Effector memory CD4-positive, alpha-beta T cell (primary cell): Measurements from ENCODE around the gene BTBD9.

Experiments used
- DNase-seq, 3 donors: peaks; one replicate each; pipeline ENCODE4 v3.0.0-alpha.2; 2020
- H3K27ac ChIP-seq: 2 replicates; pipeline ENCODE4 v1.7.0; 2013; ENCODE audit warnings: mild to moderate bottlenecking, low read length, moderate library complexity; ENCODE audit not compliant: insufficient read depth, poor library complexity, severe bottlenecking
- H3K27me3 ChIP-seq: replicated peaks from 2 replicates; pipeline ENCODE4 v1.7.0; 2013; ENCODE audit warnings: mild to moderate bottlenecking, low read length; ENCODE audit not compliant: insufficient read depth, control insufficient read depth, poor library complexity, severe bottlenecking
- H3K36me3 ChIP-seq: 2 replicates; pipeline ENCODE4 v1.7.0; 2013; ENCODE audit warnings: mild to moderate bottlenecking, low read length, moderate library complexity; ENCODE audit not compliant: control insufficient read depth, insufficient read depth
- H3K4me1 ChIP-seq: 2 replicates; pipeline ENCODE4 v1.7.0; 2013; ENCODE audit warnings: low read length, mild to moderate bottlenecking; ENCODE audit not compliant: control insufficient read depth, insufficient read depth, poor library complexity, severe bottlenecking
- H3K4me3 ChIP-seq: 2 replicates; pipeline ENCODE4 v1.7.0; 2013; ENCODE audit warnings: low read length, low read depth, mild to moderate bottlenecking; ENCODE audit not compliant: insufficient read depth, poor library complexity, severe bottlenecking
- H3K9me3 ChIP-seq: 2 replicates; pipeline ENCODE4 v1.7.0; 2013; ENCODE audit warnings: mild to moderate bottlenecking, low read length, moderate library complexity; ENCODE audit not compliant: control insufficient read depth

The BTBD9 gene

DNA sequence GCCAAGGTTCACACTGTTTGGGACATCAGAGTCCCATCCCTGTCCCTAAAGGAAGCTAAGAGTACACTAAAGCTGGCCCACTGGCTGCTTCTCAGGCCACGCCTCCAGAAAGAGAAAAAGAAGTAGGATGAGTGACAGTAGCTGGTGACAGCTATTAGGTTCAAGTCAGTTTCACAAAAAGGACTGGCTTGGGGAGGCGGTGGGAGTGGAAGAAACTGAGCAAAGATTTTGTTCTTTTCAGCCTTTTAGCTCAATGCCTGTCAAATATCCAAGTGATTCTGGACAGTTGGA is 445.5 kb downstream of the BTBD9 start:
- peaks cover 7% of the 10 kb centered on the region for H3K36me3 ChIP-seq

DNA sequence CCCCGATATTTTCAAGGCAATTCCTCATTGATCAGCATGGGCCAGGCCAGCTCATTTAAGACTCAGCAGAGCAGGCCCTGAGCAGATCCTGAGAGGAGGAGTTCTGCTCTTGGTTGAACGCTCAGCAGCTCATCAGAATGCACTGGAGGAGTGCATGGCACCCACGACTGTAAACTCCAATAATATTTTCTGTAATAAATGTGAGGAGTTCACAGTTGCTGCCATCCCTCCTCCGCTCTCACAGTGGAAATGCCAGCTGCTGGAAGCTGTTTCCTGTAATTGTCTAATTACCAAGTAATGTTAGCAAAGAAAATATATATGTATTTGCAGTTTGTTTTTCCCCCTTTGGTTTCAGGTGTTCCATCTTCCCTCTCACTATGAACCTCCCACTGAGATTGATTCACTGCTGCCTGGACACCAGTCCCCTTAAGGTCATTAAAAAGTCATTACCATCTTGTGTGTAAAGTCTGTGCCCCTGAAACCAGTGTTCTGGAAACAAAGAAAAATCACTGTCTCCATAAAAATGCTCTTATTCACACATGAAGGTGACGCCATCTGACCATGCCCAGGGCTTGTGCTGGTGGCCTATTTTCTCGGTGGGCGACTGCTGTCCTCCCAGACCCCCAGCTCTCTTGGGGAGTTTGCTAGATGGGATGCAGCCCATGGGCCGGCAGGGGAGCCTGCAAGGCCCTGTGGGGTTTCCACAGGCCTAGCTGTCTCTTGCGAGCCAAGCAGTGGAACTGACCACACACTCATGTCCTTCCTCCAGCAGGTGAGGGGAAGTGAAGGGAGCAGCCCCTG is 446.0 kb downstream of the BTBD9 start:
- Histone ChIP-seq H3K27me3 (no peaks in the 10 kb centered on the region), H3K36me3 (peaks cover 7% of the 10 kb centered on the region), H3K4me1 (no peaks in the 10 kb centered on the region), H3K4me3 (no peak overlapping the region), H3K9me3 (no peaks in the 10 kb centered on the region), H3K27ac (no peak overlapping the region)
- DNase-seq, result no peak

More for the DNA sequence above, 445.5 kb downstream of the BTBD9 start:
- DNase-seq, result no peak
- Histone ChIP-seq H3K9me3 (no peaks in the 10 kb centered on the region), H3K4me1 (no peaks in the 10 kb centered on the region), H3K4me3 (no peak overlapping the region), H3K27me3 (no peaks in the 10 kb centered on the region), H3K27ac (no peak overlapping the region)

DNA sequence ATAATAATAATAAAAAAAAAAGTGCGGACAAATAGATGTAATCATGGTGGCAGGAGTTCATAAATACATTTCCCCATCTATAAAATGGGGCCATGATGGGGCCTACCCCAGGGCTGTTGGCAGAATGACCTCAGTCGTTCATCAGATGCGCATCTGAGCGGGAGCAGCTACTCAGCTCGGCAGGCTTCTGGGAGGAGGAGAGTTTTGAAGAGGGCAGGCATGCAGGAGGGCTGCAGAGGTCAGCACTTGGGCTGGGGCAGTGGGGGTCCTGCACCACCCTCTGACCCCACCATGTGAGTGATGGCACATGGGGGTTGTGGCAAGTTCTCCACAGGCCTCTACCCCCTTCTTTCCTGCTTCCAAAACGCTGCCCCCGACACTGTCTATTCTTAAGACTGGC is 446.7 kb downstream of the BTBD9 start:
- Histone ChIP-seq H3K27me3 (no peaks in the 10 kb centered on the region), H3K4me3 (no peak overlapping the region), H3K27ac (no peak overlapping the region), H3K4me1 (no peaks in the 10 kb centered on the region), H3K36me3 (peaks cover 7% of the 10 kb centered on the region), H3K9me3 (no peaks in the 10 kb centered on the region)
- no peak for DNase-seq

DNA sequence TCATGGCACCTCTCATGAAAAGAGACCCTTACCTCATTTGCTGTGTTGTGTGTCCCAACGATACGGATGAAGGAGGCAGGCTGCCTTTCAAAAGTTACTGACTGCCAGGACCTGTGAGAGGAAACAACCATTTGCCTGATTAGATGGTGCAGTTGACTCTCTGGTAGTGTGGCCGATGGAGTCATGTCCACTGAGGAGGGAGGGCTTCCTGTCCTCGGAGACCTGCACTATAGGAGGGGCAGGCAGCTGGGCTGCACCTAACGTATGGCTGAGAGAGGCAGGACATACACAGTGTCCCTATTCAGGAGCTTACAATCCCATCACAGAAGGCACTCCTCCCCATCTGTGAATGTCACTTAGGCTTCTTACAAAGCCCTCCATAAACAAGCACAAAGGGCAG is 447.2 kb downstream of the BTBD9 start:
- H3K36me3 ChIP-seq, result peaks cover 7% of the 10 kb centered on the region
- no peak overlapping the region for H3K4me3 ChIP-seq
- no peaks in the 10 kb centered on the region for H3K9me3 ChIP-seq
- H3K27ac ChIP-seq, result no peak overlapping the region
- H3K27me3 ChIP-seq, result no peaks in the 10 kb centered on the region
- no peaks in the 10 kb centered on the region for H3K4me1 ChIP-seq
- DNase-seq, result no peak

DNA sequence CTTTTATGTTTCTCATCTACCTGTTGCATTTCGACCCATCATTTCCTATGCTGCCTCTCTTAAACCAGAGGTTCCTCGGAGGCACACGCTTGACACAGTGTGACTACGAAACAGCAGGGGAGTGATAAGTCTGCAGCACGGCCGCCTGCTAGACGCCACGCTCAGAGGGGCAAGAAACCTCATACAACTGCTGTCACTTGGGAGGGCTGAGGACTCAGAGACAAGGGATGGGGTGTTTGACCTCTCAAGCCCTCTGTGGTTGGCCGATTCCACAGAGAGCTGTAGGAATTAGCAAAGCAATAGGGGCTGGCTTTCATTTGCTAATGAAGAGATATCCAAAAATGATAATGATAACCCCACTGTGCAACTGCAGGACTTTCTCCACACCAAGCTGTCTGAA is 447.7 kb downstream of the BTBD9 start:
- Histone ChIP-seq H3K4me3 (no peak overlapping the region), H3K36me3 (peaks cover 7% of the 10 kb centered on the region), H3K9me3 (no peaks in the 10 kb centered on the region), H3K27ac (no peak overlapping the region), H3K27me3 (no peaks in the 10 kb centered on the region), H3K4me1 (no peaks in the 10 kb centered on the region)
- DNase-seq, result no peak

DNA sequence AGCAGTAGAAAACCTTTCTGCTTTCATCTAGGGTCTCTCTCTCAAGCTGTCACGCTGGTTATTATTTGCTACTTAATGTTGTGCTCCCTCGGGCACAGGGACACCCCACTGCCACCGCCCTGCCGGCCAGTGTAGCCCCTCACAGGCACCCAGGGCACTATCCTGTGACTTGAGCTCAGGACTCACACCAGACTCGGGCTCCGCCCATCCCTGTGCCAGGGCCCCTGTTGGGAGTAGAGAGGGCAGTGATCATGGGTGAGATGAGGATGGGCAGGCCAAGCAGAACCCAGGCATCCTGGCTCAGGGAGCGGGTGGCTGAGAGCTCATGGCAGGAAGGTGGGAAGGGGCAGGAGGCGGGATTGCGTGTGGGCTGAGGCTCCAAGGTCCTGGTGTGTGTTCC is 448.3 kb downstream of the BTBD9 start:
- no peaks in the 10 kb centered on the region for H3K9me3 ChIP-seq
- no peaks in the 10 kb centered on the region for H3K27me3 ChIP-seq
- no peak for DNase-seq

DNA sequence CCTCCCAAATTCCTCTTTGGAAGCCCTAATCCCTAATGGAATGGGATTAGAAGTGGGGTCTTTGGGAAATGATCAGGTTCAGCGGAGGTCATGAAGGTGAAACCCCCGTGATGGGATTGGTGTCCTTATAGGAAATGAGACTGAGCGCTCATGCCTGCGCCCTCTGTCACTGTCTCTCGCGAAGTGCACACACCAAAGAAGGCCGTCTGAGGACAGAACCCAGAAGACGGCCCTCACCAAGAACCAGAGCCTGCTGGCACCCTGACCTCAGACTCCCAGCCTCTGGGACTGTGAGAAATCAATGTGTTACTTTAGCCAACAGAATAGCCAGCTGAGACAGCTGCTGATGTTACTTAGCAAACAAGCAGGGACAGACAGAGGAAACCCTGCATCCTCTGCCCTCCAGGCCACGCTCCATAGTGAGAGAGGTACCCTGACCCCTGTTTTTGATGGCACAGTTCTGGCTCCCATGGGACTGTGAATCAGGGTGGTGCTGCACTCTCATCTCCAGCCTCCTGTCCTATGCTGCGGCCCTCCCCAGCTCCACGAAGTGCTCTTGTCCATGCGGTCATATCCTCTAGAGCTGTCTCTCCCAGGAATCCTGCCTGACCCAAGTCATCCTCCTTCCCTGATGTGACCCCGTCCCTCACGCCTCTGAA is 450.9 kb downstream of the BTBD9 start:
- DNase-seq, result no peak
- no peak overlapping the region for H3K4me3 ChIP-seq
- no peak overlapping the region for H3K27ac ChIP-seq
- no peaks in the 10 kb centered on the region for H3K4me1 ChIP-seq
- H3K27me3 ChIP-seq, result no peaks in the 10 kb centered on the region
- no peaks in the 10 kb centered on the region for H3K9me3 ChIP-seq
- H3K36me3 ChIP-seq, result peaks cover 3% of the 10 kb centered on the region

More for the DNA sequence above, 448.3 kb downstream of the BTBD9 start:
- H3K4me3 ChIP-seq, result no peak overlapping the region
- H3K27ac ChIP-seq, result no peak overlapping the region
- peaks cover 3% of the 10 kb centered on the region for H3K36me3 ChIP-seq
- no peaks in the 10 kb centered on the region for H3K4me1 ChIP-seq

DNA sequence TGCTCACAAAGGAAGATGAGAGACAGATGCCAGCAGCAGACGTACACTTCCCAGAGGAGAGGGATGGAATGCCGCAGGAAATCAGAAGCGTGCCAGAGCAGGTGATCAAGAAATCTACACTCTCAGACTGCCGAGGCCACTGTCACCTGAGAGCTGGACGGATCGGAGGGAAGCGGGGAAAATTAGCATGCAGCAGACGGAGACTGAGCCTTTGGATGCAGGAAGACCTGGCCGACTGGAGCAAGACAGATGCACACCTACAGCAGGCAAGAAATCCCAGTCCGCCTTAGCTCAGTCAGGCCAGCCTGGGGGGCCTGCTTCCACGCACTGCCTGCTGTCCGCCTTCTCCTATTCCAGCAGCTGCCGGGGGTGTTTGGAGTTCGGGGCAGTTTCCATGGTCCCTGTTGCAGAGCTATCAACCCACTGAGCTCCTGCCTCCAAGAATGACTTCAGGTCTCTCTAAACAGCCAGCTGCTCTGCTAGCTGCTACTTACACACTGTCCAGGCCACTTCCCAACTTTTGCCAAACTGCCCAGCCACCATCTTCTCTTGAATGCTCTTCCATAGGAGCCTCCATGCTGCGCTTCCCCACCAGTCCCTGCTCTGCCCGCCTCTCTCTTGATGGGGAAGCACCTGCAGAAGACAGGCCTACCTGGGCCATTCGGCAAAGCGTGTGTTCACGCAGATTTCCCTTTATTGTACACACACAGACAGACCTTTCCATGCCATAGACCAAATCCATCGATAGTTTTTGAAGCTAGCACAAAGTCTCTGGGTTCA is 451.7 kb downstream of the BTBD9 start:
- Histone ChIP-seq H3K4me1 (no peaks in the 10 kb centered on the region), H3K9me3 (no peaks in the 10 kb centered on the region), H3K4me3 (no peak overlapping the region), H3K36me3 (peaks cover 1% of the 10 kb centered on the region), H3K27ac (no peak overlapping the region), H3K27me3 (no peaks in the 10 kb centered on the region)
- no peak for DNase-seq

DNA sequence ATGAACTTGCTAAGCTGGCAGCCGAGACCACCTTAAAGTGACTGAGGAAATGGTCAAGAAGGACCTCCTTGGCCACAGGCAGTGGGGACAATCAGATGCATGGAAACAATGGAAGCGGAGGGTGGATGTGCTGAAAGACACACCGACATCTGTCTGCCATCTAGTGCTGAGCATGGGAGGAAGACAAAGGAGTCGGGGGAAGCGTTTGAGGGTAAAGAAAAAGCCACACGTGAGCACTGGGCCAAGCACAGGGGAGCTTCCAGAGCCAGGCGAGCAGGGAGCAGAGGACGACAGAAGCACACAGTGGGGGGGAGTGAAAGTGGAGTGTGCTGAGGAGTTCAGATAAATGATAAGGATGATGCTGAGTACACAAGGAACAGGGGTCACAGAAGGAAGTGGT is 452.4 kb downstream of the BTBD9 start:
- Histone ChIP-seq H3K4me1 (no peaks in the 10 kb centered on the region), H3K27me3 (no peaks in the 10 kb centered on the region), H3K36me3 (no peaks in the 10 kb centered on the region), H3K9me3 (no peaks in the 10 kb centered on the region), H3K27ac (no peak overlapping the region), H3K4me3 (no peak overlapping the region)
- DNase-seq, result no peak

DNA sequence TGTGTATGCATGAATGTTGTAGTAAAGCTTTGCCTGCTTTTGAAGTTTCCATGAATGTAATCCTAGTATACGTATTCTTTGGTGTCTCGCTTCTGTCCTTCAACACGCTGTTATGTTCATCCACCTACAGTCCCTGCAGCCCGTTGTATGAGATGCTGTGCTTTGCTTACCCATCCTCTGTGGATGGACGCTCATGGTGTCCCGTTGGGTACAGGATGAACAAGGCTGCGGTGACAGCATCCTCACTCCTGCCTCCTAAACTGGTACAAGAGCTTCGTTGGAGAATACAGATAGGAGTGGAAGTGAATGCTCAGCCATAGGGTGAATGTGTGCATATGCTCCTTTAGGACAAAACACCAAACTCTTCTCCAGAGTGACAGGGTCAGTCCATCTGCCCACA is 454.0 kb downstream of the BTBD9 start:
- Histone ChIP-seq H3K27me3 (no peaks in the 10 kb centered on the region), H3K4me1 (no peaks in the 10 kb centered on the region), H3K27ac (no peak overlapping the region), H3K9me3 (no peaks in the 10 kb centered on the region), H3K4me3 (no peak overlapping the region), H3K36me3 (no peaks in the 10 kb centered on the region)
- no peak for DNase-seq
